NCI-H2081 (cell line): ENCODE data around the gene PIKFYVE.
"Not testable (repeated sequence)": the region's sequence is repeated elsewhere in the genome, so short reads cannot be mapped to it uniquely, and the experiment has no call there.

Source experiments
- DNase-seq, 2 experiments: peaks; one replicate each; lab custom pipeline; 2025; lab: John Stamatoyannopoulos, UW

Gene PIKFYVE

DNA sequence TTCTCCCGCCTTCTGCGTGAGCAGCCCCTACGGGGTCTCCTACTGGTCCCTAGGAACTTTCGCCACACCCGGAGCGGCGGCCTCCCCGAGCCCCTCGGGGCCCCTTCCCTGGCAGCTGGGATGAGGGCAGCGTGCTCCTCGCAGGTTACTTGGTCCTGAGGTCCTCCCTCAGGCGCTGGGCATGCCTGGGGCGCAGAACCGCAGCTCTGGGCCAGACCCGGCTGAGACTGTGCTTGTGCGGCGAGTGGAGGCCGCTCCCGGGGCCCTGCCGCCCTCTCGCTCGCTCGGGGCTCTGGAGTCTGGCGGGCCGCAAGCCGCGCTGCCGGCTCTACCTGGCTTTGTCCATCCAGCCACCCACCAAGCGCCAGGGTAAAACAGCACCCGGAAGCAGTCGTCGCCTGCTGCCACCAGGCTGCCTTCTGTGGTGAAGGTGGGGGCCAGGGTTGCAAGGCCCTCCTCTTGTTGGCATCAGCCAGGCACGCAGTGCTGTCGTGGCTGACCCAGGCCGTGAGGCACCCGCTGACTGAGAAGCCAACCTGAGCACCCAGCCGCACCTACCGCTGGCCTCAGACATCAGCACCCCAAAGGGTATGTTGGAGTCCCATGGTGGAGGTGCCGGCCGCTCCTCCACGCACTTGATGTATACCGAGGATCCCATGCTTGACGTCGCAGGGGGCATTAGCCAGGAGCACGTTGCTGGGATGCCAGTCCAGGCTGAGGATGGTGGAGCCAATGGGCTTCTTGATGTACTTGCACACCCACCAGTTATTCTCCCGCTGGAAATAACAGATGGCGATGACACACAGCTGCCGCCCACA, 94.4 kb downstream of the PIKFYVE start:
- no peak for DNase-seq

GRCh38 chr2:208361077-208361441, 95.0 kb downstream of the PIKFYVE start:
- DNase-seq, result no peak

- DNase-seq, result no peak
Observed at GRCh38 chr2:208363485-208363884, 97.4 kb downstream of the PIKFYVE start.

GRCh38 chr2:208366215-208367127, 100.4 kb downstream of the PIKFYVE start:
- DNase-seq, result no peak

GRCh38 chr2:208369091-208369490, 103.0 kb downstream of the PIKFYVE start:
- DNase-seq, result no peak

DNA sequence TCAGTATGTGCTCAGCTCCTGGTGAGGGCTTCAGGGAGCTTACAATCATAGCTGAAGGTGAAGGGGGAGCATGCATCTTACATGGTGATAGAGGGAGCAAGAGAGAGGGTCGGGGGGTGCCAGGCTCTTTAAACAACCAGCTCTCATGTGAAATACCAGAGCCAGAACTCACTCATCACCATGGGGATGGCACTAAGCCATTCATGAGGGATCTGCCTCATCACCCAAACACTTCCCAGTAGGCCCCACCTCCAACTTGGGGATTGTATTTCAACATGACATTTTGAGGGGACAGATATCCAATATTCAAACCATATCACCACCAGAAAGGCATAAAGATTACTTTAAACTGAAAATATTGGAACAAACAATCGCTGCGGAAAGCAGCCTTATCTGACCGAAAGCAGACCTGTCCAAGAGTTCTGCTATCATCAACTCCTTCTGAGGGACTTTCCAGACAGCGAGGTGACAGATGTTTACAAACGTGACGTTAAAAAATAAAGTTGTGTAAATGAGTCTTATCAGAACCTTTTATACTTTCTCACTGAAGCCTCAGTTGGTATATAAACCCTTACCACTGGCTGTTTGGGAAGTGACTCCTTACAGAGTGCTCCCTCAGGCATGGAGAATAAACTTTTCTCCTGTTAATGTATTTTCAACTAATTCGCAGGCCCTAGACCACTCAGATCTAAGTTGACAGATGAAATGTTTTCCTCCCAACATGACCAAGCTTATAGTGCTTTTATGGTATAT, 105.0 kb downstream of the PIKFYVE start:
- no peak for DNase-seq

DNA sequence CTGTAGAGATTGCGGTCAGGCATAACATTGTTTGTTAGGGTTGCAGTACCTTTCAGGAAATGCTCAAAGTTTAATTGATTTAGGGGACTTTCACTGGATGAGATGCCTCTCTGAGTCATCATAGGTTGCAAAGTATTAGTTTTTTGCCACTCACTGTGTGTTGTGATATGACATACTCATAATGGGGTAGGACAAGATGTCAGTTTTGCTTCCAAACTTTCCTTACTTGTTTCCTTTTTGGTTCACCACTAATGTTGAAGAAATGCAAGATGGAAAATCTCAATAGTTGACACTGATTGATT, 105.5 kb downstream of the PIKFYVE start:
- no peak for DNase-seq

DNA sequence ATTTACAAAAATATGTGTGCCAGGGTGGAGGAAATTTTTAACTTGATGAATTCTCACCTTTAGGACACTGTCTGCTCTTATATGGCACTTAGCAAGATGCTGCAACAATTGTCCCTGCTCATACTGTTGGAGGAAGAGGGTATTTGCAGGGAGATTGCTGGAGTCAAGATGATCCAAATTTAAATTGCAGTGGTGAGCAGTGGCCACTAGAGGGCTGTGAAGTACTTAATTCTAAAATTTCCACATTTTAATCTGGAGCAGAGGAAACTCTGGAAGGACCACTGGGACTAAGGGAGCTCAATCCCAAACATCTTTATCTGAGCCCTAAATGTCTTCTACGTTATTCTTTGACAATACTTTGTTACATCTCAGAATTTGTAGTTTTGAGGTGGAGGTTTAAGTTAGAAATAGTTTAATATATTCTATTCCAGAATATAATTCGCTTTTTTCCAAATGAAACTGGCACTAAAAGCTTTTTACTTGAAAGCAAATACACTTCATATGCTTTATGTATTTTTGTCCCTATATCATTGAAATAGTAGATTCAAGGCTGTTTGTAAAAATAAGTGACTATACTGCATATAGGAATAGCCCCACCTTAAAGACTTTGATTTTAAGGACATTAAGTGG, 107.5 kb downstream of the PIKFYVE start:
- peak; percentile 51 to 52 for DNase-seq

DNA sequence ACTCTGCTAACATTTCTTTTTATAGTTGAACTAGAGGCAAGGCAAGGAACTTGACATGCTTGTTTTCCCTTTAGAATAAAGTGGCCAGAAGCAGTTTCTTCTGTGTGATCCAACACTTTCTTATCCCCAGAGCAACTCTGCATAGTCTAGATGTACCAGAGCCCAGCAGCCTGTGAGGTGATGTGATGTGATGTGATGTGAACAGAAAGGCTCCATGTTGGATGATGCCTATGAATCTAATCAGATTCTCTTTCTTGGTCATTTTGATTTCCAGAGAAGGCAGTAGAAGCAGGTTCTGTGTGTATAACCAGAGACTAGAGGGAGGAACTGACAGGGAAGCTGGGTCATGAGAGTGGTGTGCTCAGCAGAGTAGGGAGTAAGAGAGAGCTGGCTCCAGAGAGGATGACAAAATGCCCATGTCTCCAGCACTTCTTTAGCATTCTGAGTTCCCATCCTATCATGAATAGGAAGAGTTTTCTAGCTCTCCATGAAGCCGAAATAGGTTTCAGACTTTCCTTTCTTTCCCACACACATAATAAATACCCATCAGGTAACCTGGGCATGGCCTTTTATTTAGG, 109.5 kb downstream of the PIKFYVE start:
- no peak for DNase-seq

DNA sequence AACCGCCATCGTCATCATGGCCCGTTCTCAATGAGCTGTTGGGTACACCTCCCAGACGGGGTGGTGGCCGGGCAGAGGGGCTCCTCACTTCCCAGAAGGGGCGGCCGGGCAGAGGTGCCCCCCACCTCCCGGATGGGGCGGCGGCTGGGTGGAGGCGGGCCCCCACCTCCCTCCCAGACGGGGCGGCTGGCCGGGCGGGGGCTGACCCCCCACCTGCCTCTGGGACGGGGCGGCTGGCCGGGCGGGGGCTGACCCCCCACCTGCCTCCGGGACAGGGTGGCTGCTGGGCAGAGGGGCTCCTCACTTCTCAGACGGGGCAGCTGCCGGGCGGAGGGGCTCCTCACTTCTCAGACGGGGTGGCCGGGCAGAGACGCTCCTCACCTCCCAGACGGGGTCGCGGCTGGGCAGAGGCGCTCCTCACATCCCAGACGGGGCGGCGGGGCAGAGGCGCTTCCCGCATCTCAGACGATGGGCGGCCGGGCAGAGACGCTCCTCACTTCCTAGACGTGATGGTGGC, 111.3 kb downstream of the PIKFYVE start:
- not testable (repeated sequence) for DNase-seq

- no peak for DNase-seq
Observed at GRCh38 chr2:208379192-208379591, 113.1 kb downstream of the PIKFYVE start.

DNA sequence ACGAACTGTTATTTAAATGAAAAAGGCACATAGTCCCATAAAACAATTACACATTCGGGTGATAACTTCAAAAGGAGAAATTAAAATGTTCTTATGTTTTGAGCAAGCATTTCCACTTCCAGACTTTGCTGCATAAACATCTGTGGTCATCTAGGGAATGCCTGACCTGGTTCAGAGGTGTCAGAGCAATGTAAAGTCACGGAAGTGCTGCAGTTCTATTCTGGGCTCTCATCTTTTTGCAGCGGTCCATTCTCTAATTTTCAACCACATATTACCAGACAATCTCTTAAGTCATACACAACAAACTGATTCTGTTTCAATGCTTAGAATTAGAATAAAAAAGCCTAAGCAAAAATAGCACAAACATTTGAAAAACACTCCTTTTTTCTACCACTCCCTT, 118.6 kb downstream of the PIKFYVE start:
- no peak for DNase-seq

DNA sequence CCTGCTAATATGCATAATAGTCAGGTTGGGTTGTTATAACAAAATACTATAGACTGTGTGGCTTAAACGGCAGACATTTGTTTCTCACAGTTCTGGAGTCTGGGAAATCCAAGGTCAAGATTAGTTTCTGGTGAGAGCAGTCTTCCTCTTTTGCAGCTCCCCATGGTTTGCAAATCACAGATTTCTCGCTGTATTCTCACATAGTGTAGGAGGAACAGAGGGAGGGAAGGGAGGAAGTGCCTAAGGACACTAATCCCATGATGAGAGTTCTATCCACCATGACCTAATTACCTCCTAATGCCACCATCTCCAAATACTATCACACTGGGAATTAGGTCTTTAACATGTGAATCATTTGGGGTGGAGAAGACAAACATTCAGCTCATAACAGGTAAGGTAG, 120.5 kb downstream of the PIKFYVE start:
- DNase-seq, result no peak

DNA sequence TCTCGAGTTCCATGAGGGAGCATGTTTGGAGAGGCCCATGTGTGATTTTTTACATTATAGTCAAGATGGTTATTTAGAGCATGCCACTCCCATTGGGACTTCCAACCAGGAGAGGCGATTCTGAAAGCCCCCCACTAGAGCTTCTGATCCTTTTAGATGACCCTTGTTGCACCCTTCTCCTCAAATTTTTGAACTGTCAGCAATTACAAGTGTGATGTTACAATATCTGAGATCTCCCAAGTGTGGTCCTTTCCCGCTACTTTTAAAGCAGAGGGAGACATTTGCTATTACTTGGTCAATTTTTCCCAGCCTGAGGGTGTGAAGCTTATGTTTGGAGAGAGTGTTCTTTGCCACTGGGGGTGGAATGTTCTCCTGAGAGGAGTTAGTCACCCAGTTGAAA, 123.9 kb downstream of the PIKFYVE start:
- no peak for DNase-seq

DNA sequence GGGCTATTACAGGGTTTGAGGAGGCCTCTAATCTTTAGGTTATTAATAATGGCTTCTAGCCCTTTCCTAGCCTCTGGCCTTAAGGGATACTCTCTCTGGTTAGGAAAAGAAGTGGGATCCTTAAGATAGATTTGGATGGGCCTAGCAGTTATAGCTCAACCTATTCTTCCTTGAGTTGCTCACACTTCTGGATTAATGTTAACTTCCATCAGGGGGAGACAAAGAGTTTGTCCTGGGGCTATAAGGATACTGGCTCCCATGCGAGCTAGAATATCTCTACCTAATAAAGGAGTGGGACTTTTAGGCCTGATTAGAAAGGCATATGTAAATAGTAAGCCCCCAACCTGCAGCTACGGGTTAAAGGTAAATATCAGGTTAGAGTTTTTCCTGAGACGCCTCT, 126.2 kb downstream of the PIKFYVE start:
- no peak for DNase-seq

GRCh38 chr2:208396796-208397195, 130.7 kb downstream of the PIKFYVE start:
- not testable (repeated sequence) for DNase-seq

GRCh38 chr2:208399201-208399600, 133.1 kb downstream of the PIKFYVE start:
- no peak for DNase-seq

DNA sequence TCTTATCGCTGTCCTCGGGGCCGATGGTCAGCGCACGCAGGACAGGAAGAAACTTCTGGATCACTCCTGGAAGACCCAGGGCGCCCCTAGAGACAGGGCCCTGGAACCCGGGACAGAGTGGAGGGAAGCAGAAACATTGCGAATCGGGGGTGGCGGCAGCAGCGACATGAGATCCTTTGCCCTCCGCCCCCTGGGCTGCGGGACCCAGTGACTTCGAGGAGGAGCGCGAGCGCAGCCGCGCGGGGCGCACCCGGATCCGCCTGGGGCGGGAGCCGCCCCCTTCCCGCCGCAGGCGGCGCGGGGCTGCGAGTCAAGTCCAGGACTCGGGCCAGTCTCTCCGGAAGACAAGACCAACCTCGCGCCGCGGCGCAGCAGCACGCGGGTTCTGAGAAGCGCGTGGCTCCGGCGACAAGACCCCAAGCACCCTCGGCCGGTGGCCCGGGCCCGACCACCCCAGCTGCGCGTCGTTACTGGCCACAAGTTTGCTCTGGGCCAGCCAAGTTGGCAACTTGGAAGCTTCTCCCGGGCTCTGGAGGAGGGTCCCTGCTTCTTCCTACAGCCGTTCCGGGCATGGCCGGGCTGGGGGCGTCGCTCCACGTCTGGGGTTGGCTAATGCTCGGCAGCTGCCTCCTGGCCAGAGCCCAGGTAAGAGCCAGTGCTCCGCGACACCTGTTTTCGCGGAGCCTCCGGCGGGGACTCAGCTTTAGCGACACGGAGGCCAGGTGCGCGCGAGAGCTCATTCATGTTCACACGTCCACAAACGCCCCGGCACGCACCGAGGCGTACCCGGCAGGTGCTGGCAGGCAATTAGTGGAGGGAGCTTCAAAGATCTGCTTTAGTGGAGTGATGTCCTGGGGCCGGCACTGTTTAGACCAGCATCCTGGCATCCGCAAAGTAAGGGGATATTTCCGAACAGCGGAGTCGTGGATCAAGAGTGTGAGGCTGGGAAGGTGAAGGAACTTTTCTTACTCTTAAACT, 140.7 kb downstream of the PIKFYVE start, which contains the start of gene PTH2R:
PTH2R (plus strand) TSS at position 319 of the 978 bp plus-strand sequence; CDS start at position 571, 252 bp downstream.
- peak; percentile 71 to 89 for DNase-seq

GRCh38 chr2:208407667-208408066, 141.6 kb downstream of the PIKFYVE start:
- peak; percentile 54 to 72 for DNase-seq
